Fibroblast of pulmonary artery (primary cell): ENCODE results near the gene ACOXL.

ENCODE experiments used
- DNase-seq: peaks from one replicate; pipeline ENCODE4 v3.0.0-alpha.2; 2010; ENCODE audit warnings: low read depth
- H3K4me3 ChIP-seq: replicated peaks from 2 replicates; pipeline ENCODE4 v1.5.1; 2011; ENCODE audit warnings: low read depth, mild to moderate bottlenecking, control low read depth, low read length, moderate library complexity
- CTCF ChIP-seq: IDR thresholded peaks from 2 replicates; pipeline ENCODE4 v1.5.1; 2011; ENCODE audit warnings: mild to moderate bottlenecking, control low read depth, low read length, inconsistent platforms; ENCODE audit errors: missing control alignments

Gene ACOXL

GRCh38 chr2:110866045-110866444 lies 133.7 kb downstream of the ACOXL start:
- H3K4me3 ChIP-seq: no peak overlapping the region
- DNase-seq: no peak
- no peak for TF ChIP-seq CTCF

GRCh38 chr2:110866466-110866865 lies 134.1 kb downstream of the ACOXL start:
- H3K4me3 ChIP-seq: no peak overlapping the region
- no peak for DNase-seq
- no peak for TF ChIP-seq CTCF

GRCh38 chr2:110867078-110867477 lies 134.7 kb downstream of the ACOXL start:
- no peak for DNase-seq
- H3K4me3 ChIP-seq: no peak overlapping the region
- no peak for TF ChIP-seq CTCF

GRCh38 chr2:110868971-110869370 lies 136.6 kb downstream of the ACOXL start:
- H3K4me3 ChIP-seq: no peak overlapping the region
- no peak for TF ChIP-seq CTCF
- DNase-seq: no peak

GRCh38 chr2:110869472-110870446 lies 137.4 kb downstream of the ACOXL start:
- DNase-seq: peak; percentile 8
- no peak overlapping the region for H3K4me3 ChIP-seq
- TF ChIP-seq CTCF: no peak

- DNase-seq: no peak
- no peak overlapping the region for H3K4me3 ChIP-seq
- no peak for TF ChIP-seq CTCF
These were observed 138.2 kb downstream of the ACOXL start for GRCh38 chr2:110870545-110870944.

GRCh38 chr2:110871637-110872036 lies 139.3 kb downstream of the ACOXL start:
- no peak for TF ChIP-seq CTCF
- no peak for DNase-seq
- no peak overlapping the region for H3K4me3 ChIP-seq
